HepG2 (cell line): ENCODE measurements around the gene PRR35. TPM values are rescaled to one million over a fixed set of nuclear protein-coding genes. Genes with fewer than 3 reads are reported as not detected.

Experiments used
- ATAC-seq: fragments of 200-7000 bp; cut with Tn5 transposase; 3 replicates; pipeline ENCODE4 v1.9.1; 2020; ENCODE audit warnings: mild to moderate bottlenecking, moderate library complexity
- BruUV-seq: library from RNA; stranded (reverse); fragments of 400-500 nt; replicated peaks from 2 replicates; lab custom pipeline; 2021; lab: Mats Ljungman, UMichigan
- CTCF ChIA-PET: fragments of 300-600 bp; formaldehyde crosslinking; extraction: SDS; loops from one replicate; lab custom pipeline; 2021; ENCODE audit warnings: low total read pairs, inconsistent platforms, low intra/inter-chr PET ratio; lab: Yijun Ruan, JAX
- POLR2A ChIA-PET: fragments of 350-600 bp; sonication (Branson Sonifier 250); formaldehyde crosslinking; loops from one replicate; lab custom pipeline; 2020; ENCODE audit warnings: antibody characterized with exemption, inconsistent platforms; lab: Yijun Ruan, JAX
- DNase-seq: peaks from one replicate; pipeline ENCODE4 v3.0.0-alpha.2; 2015; ENCODE audit warnings: low spot score
- FAIRE-seq: peaks from 3 replicates; lab custom pipeline; 2011; peaks lifted over from hg19 to GRCh38; lab: Jason Lieb, UNC
- H2AFZ ChIP-seq: one replicate; pipeline ENCODE4 v1.6.1; 2011; ENCODE audit warnings: low read length, inconsistent platforms
- H3K27ac ChIP-seq: fragments of 300-600 bp; 3 replicates; pipeline ENCODE4 v1.8.0; 2011; ENCODE audit warnings: mixed run types, mild to moderate bottlenecking, mixed read lengths, low read length, inconsistent platforms; ENCODE audit not compliant: insufficient read depth; ENCODE audit errors: extremely low read length
- H3K27me3 ChIP-seq, 2 experiments: fragments of 200-600 bp in 1 of 2; 2 replicates in 1 of 2; 3 replicates in 1 of 2; pipeline versions ENCODE4 v1.6.0 to v1.8.0; 2011; ENCODE audit warnings: low read length in 2 of 2, mild to moderate bottlenecking in 2 of 2, moderate library complexity in 2 of 2, inconsistent platforms in 1 of 2; ENCODE audit not compliant: insufficient read depth in 2 of 2, control insufficient read depth in 1 of 2
- H3K36me3 ChIP-seq, 2 experiments: fragments of 200-600 bp in 1 of 2; replicated peaks in 1 of 2; 2 replicates in 1 of 2; 3 replicates in 1 of 2; pipeline versions ENCODE4 v1.5.1 to v1.8.0; 2011; ENCODE audit warnings: low read length in 2 of 2, inconsistent platforms in 1 of 2; ENCODE audit not compliant: insufficient read depth in 2 of 2, control insufficient read depth in 1 of 2
- H3K4me1 ChIP-seq: 2 replicates; pipeline ENCODE4 v1.5.1; 2012; ENCODE audit warnings: low read length, inconsistent platforms; ENCODE audit not compliant: insufficient read depth
- H3K4me2 ChIP-seq: 2 replicates; pipeline ENCODE4 v1.6.0; 2011; ENCODE audit warnings: low read depth, low read length, inconsistent platforms
- H3K4me3 ChIP-seq, 3 experiments: fragments of 200-600 bp in 1 of 3; sonication (generic), shearing (Covaris generic) in 1 of 3; replicated peaks in 1 of 3; 2 replicates each; pipeline ENCODE4 v1.5.1; 2011 to 2016; ENCODE audit warnings: low read length in 3 of 3, inconsistent platforms in 2 of 3, low read depth in 2 of 3, mild to moderate bottlenecking in 2 of 3, control low read depth in 1 of 3, mixed read lengths in 1 of 3; ENCODE audit not compliant: insufficient read depth in 1 of 3
- H3K79me2 ChIP-seq: one replicate; pipeline ENCODE4 v1.6.1; 2011; ENCODE audit warnings: low read length, inconsistent platforms; ENCODE audit not compliant: insufficient read depth
- H3K9ac ChIP-seq: 2 replicates; pipeline ENCODE4 v1.6.0; 2011; ENCODE audit warnings: mild to moderate bottlenecking, low read depth, low read length, inconsistent platforms; ENCODE audit not compliant: insufficient read depth
- H3K9me3 ChIP-seq: 2 replicates; pipeline ENCODE4 v1.5.1; 2012; ENCODE audit warnings: mild to moderate bottlenecking, low read length
- H4K20me1 ChIP-seq: 2 replicates; pipeline ENCODE4 v1.6.0; 2011; ENCODE audit warnings: inconsistent platforms, mild to moderate bottlenecking, low read length, moderate library complexity; ENCODE audit not compliant: insufficient read depth
- ATF1 ChIP-seq: IDR thresholded peaks from 2 replicates; pipeline ENCODE4 v1.6.1; 2016; ENCODE audit warnings: mild to moderate bottlenecking, control low read depth
- CENPX ChIP-seq: sonication (generic); formaldehyde crosslinking; IDR thresholded peaks from 2 replicates; pipeline ENCODE4 v1.9.0; 2021; ENCODE audit warnings: mild to moderate bottlenecking, missing genetic modification reagents, moderate library complexity
- FLYWCH1 ChIP-seq: sonication (generic); formaldehyde crosslinking; IDR thresholded peaks from 2 replicates; pipeline ENCODE4 v1.8.1; 2023; ENCODE audit warnings: mild to moderate bottlenecking, missing genetic modification reagents
- NCOA1 ChIP-seq: sonication (generic); formaldehyde crosslinking; IDR thresholded peaks from 2 replicates; pipeline ENCODE4 v1.9.0; 2021; ENCODE audit warnings: missing genetic modification reagents
- SIN3B ChIP-seq: fragments of 150-350 bp; IDR thresholded peaks from 2 replicates; pipeline ENCODE4 v1.6.1; 2014; ENCODE audit warnings: low read length
- SMAD3 ChIP-seq: sonication (generic); formaldehyde crosslinking; IDR thresholded peaks from 2 replicates; pipeline ENCODE4 v1.4.0; 2020; ENCODE audit warnings: missing genetic modification reagents
- SMC3 ChIP-seq: IDR thresholded peaks from 2 replicates; pipeline ENCODE4 v1.6.1; 2011; ENCODE audit warnings: low read length, improper control_type of control experiment
- STAT5B ChIP-seq: sonication (generic); formaldehyde crosslinking; IDR thresholded peaks from 2 replicates; pipeline ENCODE4 v1.4.0; 2020; ENCODE audit warnings: missing genetic modification reagents
- ZNF230 ChIP-seq: sonication (generic); formaldehyde crosslinking; IDR thresholded peaks from 2 replicates; pipeline ENCODE4 v1.4.0; 2020; ENCODE audit warnings: mild to moderate bottlenecking, missing genetic modification reagents
- ZNF333 ChIP-seq: sonication (generic); formaldehyde crosslinking; IDR thresholded peaks from 2 replicates; pipeline ENCODE4 v1.4.0; 2020; ENCODE audit warnings: mild to moderate bottlenecking, missing genetic modification reagents, borderline replicate concordance
- ZNF572 ChIP-seq: sonication (generic); formaldehyde crosslinking; IDR thresholded peaks from 2 replicates; pipeline ENCODE4 v1.5.1; 2020; ENCODE audit warnings: mild to moderate bottlenecking, missing genetic modification reagents
- ZSCAN21 ChIP-seq: sonication (generic); formaldehyde crosslinking; IDR thresholded peaks from 2 replicates; pipeline ENCODE4 v1.8.0; 2022; ENCODE audit warnings: mild to moderate bottlenecking, missing genetic modification reagents, moderate library complexity, borderline replicate concordance
- WGBS: methylation state at CpG from one replicate; pipeline ENCODE4 v1.1.6; 2017; ENCODE audit warnings: low lambda C conversion rate; 5-methylcytosine and 5-hydroxymethylcytosine counted together
- in situ Hi-C: cut with HindIII; loops from 2 replicates; pipeline ENCODE4 v1.10.0; 2017; ENCODE audit warnings: low pct_unique_long_range_greater_than_20kb; ENCODE audit not compliant: extremely low pct_ligation_motif_present
- intact Hi-C: fragments of 100-400 bp; cut with micrococcal nuclease; formaldehyde crosslinking; loops from one replicate; pipeline ENCODE4 v1.10.0; 2022; ENCODE audit not compliant: unreplicated experiment
- polyA plus RNA-seq, 8 experiments: library from polyadenylated mRNA; depleted of rRNA in 3 of 8; stranded (reverse) in 7 of 8; unstranded in 1 of 8; fragments of >200 nt; fragmentation: Illumina TruSeq in 4 of 8; extraction: Trizol in 4 of 8; gene quantifications; 2 replicates each; pipeline versions ENCODE4 v1.2.1 to v1.2.3, GENCODE V29; 2011 to 2016; ENCODE audit warnings: low read depth in 4 of 8, missing spikeins in 1 of 8, mixed read lengths in 1 of 8; ENCODE audit not compliant: insufficient read depth in 1 of 8
- total RNA-seq, 5 experiments: library from RNA; depleted of rRNA; stranded (reverse); fragments of >200 nt; fragmentation: Illumina TruSeq; extraction: Trizol; gene quantifications; 2 replicates each; pipeline ENCODE4 v1.2.3, GENCODE V29; 2016; ENCODE audit warnings: low read depth in 1 of 5
- TF ChIP-seq, protein P1 (sequence below): sonication (generic); formaldehyde crosslinking; IDR thresholded peaks from 2 replicates; pipeline ENCODE4 v1.4.0; 2020; ENCODE audit warnings: missing genetic modification reagents, borderline replicate concordance
- TF ChIP-seq, protein P2 (sequence below): sonication (generic); formaldehyde crosslinking; IDR thresholded peaks from 2 replicates; pipeline ENCODE4 v1.5.0; 2020; ENCODE audit warnings: missing genetic modification reagents, mild to moderate bottlenecking, borderline replicate concordance
- TF ChIP-seq, protein P3 (sequence below): sonication (generic); formaldehyde crosslinking; IDR thresholded peaks from 2 replicates; pipeline ENCODE4 v1.5.0; 2020; ENCODE audit warnings: mild to moderate bottlenecking, missing genetic modification reagents, moderate library complexity

PRR35 gene
- total and polyA plus RNA-seq, 2 of the 13 experiments (the other 11 are each of a cell fraction or from before 2014, with no cell fraction given): 0.07 to 0.16 TPM

DNA sequence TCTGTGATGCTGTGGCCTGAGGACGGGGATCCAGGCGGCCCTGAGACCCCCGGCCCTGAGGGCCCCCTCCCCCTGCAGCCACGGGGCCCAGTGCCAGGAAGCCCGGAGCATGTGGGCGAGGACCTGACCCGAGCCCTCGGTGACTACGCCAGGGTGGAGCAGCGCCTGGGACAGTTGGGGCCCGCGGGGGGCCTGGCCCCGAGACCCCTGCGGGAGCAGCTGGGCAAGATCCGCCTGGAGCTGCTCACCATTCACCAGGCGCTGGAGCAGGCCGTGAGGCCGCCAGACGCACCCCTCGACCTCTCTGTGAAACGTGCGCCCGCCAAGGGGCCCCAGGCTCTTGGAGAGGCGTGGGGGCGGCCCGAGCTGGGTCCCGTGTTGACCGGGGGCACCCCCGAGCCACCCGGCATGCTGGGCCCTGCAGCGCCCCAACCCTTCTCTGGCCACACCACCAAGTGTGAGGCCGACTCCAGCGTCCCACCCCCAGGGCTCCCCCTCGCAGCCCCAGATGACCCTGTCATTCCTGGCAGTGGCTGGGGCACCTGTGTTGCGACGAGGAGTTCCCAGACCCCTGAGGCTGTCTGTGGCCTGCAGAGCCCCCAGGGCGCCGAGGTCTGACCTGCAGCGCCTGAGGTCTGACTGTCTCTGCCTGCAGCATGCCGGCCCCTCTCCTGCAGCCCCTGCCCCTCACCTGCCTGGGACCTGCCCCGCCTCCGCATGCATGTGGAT, 4.7 kb downstream of the PRR35 start:
- H3K36me3 ChIP-seq: no peaks in the 10 kb centered on the region
- H3K27ac ChIP-seq: no peak overlapping the region
- peak overlapping the region; percentile 55 to 92 (median 65) for H3K4me3 ChIP-seq
- H3K4me1 ChIP-seq: peaks cover 68% of the 10 kb centered on the region
- no peaks in the 10 kb centered on the region for H4K20me1 ChIP-seq
- no peak for FAIRE-seq
- no peak for DNase-seq
- WGBS: 40% methylated on average over 1 of the region's 42 CpGs
- peak overlapping the region; percentile 18; the same call in 1 of the 2 replicates for H3K9ac ChIP-seq
- CTCF ChIA-PET: no interaction called here
- intact Hi-C loops (loop anchor here (5.0 kb wide), 1 partner anchor 33 kb away; no protein-coding TSS in a partner anchor), in situ Hi-C loops (no loop called here)
- no peak overlapping the region for H2AFZ ChIP-seq
- ATAC-seq: peak; percentile 6
- H3K4me2 ChIP-seq: peak overlapping the region; percentile 91
- H3K27me3 ChIP-seq: peaks cover 16 to 52% of the 10 kb centered on the region in 2 experiments
- POLR2A ChIA-PET: no interaction called here
- no peaks in the 10 kb centered on the region for H3K9me3 ChIP-seq
- no TSS peak for BruUV-seq
- no peaks in the 10 kb centered on the region for H3K79me2 ChIP-seq
- TF ChIP-seq, protein P1, sequence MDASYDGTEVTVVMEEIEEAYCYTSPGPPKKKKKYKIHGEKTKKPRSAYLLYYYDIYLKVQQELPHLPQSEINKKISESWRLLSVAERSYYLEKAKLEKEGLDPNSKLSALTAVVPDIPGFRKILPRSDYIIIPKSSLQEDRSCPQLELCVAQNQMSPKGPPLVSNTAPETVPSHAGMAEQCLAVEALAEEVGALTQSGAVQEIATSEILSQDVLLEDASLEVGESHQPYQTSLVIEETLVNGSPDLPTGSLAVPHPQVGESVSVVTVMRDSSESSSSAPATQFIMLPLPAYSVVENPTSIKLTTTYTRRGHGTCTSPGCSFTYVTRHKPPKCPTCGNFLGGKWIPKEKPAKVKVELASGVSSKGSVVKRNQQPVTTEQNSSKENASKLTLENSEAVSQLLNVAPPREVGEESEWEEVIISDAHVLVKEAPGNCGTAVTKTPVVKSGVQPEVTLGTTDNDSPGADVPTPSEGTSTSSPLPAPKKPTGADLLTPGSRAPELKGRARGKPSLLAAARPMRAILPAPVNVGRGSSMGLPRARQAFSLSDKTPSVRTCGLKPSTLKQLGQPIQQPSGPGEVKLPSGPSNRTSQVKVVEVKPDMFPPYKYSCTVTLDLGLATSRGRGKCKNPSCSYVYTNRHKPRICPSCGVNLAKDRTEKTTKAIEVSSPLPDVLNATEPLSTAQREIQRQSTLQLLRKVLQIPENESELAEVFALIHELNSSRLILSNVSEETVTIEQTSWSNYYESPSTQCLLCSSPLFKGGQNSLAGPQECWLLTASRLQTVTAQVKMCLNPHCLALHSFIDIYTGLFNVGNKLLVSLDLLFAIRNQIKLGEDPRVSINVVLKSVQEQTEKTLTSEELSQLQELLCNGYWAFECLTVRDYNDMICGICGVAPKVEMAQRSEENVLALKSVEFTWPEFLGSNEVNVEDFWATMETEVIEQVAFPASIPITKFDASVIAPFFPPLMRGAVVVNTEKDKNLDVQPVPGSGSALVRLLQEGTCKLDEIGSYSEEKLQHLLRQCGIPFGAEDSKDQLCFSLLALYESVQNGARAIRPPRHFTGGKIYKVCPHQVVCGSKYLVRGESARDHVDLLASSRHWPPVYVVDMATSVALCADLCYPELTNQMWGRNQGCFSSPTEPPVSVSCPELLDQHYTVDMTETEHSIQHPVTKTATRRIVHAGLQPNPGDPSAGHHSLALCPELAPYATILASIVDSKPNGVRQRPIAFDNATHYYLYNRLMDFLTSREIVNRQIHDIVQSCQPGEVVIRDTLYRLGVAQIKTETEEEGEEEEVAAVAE (CRISPR knock-in tag): no peak
- no peak for TF ChIP-seq NCOA1 (CRISPR knock-in tag)
- no peak for TF ChIP-seq ZNF572
- TF ChIP-seq ATF1: no peak
- TF ChIP-seq SIN3B: no peak
- TF ChIP-seq SMAD3 (CRISPR knock-in tag): no peak
- no peak for TF ChIP-seq ZNF333 (CRISPR knock-in tag)
- TF ChIP-seq STAT5B (CRISPR knock-in tag): no peak
- TF ChIP-seq, protein P2, sequence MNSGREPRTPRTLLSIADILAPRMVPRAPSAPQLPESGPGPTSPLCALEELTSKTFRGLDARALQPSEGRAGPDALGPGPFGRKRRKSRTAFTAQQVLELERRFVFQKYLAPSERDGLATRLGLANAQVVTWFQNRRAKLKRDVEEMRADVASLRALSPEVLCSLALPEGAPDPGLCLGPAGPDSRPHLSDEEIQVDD (CRISPR knock-in tag): 0 out of 2 replicates have a peak, but pooled peaks have one; percentile 33
- no peak for TF ChIP-seq CENPX (CRISPR knock-in tag)
- TF ChIP-seq, protein P3, sequence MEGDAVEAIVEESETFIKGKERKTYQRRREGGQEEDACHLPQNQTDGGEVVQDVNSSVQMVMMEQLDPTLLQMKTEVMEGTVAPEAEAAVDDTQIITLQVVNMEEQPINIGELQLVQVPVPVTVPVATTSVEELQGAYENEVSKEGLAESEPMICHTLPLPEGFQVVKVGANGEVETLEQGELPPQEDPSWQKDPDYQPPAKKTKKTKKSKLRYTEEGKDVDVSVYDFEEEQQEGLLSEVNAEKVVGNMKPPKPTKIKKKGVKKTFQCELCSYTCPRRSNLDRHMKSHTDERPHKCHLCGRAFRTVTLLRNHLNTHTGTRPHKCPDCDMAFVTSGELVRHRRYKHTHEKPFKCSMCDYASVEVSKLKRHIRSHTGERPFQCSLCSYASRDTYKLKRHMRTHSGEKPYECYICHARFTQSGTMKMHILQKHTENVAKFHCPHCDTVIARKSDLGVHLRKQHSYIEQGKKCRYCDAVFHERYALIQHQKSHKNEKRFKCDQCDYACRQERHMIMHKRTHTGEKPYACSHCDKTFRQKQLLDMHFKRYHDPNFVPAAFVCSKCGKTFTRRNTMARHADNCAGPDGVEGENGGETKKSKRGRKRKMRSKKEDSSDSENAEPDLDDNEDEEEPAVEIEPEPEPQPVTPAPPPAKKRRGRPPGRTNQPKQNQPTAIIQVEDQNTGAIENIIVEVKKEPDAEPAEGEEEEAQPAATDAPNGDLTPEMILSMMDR (CRISPR knock-in tag): peak; percentile 15
- no peak for TF ChIP-seq ZNF230
- TF ChIP-seq ZSCAN21: no peak
- TF ChIP-seq SMC3: no peak
- TF ChIP-seq FLYWCH1 (CRISPR knock-in tag): no peak
